Umbilical cord (tissue), 2 donors: ENCODE measurements around the gene LMF2. TPM values are rescaled to one million over a fixed set of nuclear protein-coding genes. Genes with fewer than 3 reads are reported as not detected.

Experiments used
- DNase-seq: peaks from one replicate; pipeline ENCODE4 v3.0.0-alpha.2; 2015; ENCODE audit warnings: low spot score
- total RNA-seq: library from RNA; depleted of rRNA; stranded (reverse); fragments of >200 nt; gene quantifications from one replicate; pipeline ENCODE4 v1.2.3, GENCODE V29; 2014; ENCODE audit warnings: low replicate concordance; ENCODE audit not compliant: insufficient read depth

Gene LMF2, protein sequence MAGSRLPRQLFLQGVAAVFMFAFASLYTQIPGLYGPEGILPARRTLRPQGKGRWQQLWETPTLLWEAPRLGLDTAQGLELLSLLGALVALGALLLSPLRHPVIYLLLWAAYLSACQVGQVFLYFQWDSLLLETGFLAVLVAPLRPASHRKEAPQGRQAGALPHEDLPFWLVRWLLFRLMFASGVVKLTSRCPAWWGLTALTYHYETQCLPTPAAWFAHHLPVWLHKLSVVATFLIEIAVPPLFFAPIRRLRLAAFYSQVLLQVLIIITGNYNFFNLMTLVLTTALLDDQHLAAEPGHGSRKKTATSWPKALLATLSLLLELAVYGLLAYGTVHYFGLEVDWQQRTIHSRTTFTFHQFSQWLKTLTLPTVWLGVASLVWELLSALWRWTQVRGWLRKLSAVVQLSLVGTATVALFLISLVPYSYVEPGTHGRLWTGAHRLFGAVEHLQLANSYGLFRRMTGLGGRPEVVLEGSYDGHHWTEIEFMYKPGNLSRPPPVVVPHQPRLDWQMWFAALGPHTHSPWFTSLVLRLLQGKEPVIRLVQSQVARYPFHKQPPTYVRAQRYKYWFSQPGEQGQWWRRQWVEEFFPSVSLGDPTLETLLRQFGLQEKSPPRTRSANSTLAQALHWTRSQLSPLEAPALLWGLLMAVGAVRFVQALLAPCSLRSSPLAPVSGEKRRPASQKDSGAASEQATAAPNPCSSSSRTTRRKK
- 34.2 TPM for total RNA-seq

DNA sequence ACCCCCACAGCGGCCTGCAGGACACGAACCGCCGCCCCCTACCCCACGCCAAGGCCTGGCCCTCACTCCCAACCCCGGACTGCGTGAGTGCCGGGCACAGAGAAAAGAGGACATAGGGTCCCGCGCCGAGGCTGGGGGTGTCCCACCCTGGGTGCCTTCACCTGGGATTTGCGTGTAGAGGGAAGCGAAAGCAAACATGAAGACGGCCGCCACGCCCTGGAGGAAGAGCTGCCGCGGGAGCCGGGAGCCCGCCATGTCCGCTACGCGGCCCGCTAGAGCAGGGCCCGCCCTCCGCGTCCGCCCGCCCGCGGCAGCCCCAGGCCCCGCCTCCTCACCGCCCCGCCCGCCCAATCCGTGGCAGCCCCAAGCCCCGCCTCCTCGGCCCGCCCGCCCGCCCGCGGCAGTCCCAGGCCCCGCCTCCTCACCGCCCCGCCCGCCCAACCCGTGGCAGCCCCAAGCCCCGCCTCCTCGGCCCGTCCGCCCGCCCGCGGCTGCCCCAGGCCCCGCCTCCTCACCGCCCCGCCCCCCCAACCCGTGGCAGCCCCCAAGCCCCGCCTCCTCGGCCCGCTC lies at the start of gene LMF2:
TSS of gene LMF2 (minus strand) at position 282 of the 570 bp plus-strand sequence. CDS start at position 255, 27 bp downstream.
- no peak for DNase-seq

DNA sequence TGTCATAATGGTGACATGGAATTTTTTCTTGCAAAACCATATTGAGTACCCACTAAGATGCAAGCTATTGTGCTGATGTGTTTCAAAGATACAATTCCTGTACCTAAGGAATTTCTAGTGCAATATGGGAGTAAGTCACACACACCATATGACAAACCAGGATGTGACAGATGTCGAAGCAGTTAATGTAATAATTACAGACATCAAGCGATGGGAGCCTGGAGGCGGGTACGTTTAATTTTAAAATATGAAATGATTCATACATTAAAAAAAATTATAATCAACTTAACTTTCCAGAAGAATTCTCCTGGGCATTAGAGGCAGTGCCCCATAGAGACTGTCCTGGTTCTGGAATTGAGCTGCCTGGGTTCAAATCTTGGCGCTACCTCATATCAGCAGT lies 49.2 kb upstream of the LMF2 start:
- no peak for DNase-seq

DNA sequence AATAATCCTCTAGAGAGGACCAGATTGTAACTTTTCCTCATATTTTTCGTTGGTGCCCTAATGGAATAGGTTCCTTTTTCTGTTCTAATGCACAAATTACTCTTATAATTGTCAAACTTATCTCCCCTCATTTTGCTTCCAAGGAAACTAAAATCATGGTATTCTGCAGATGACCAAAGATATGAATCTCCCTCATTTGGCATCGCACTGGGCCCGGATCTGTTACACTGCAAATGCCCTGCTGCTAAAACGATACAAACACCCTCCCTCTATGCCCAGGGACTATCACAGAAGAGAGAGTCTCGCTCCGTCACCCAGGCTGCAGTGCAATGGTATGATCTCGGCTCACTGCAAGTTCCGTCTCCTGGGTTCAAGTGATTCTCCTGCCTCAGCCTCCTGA lies 45.8 kb upstream of the LMF2 start:
- DNase-seq, result no peak

DNA sequence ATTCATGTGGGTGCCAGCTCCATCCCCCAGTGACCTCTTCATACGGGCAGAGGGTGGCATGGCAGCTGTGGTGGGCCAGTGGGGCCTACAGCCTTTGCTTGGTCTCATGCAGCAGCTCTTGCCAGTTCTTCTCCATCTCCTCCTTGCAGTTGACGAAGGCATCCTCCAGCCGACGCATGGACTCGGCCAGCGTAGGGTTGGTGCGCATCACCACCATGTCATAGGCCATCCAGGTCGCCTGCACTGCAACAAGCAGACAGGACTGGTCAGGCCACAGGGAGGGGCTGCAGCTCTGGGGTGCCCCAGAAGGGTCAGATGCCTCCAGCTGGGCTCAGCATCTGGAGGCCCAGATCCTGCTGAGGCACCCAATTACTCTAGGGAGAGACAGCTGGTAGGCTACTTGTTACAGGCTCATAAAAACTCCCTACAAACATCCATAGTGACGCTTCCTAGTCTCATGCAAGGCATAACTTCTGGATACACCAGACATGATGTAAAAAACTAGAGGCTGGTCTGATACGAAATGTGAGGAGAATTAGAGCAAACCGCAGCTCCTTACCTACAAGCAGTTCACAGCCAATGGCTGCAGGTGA lies 43.8 kb upstream of the LMF2 start:
- no peak for DNase-seq

DNA sequence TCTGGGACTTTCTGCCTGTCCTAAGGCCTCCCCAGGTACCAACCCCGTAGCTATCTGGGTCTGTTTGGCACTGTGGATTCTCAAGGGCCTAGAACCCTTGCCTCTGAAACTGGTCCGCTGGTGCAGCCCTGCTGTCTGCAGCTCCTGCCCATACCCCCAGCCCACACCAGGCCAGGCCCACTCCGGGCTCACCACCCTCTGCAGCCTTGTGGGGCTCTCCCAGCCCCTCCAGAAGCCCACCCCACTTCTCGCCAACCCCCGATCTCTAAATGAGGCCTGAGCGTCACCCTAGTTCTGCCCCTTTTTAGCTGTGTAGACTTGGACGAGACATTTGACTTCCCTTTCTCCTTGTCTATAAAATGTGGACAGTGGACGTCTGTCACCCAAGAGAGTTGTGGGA lies 42.9 kb upstream of the LMF2 start:
- no peak for DNase-seq

DNA sequence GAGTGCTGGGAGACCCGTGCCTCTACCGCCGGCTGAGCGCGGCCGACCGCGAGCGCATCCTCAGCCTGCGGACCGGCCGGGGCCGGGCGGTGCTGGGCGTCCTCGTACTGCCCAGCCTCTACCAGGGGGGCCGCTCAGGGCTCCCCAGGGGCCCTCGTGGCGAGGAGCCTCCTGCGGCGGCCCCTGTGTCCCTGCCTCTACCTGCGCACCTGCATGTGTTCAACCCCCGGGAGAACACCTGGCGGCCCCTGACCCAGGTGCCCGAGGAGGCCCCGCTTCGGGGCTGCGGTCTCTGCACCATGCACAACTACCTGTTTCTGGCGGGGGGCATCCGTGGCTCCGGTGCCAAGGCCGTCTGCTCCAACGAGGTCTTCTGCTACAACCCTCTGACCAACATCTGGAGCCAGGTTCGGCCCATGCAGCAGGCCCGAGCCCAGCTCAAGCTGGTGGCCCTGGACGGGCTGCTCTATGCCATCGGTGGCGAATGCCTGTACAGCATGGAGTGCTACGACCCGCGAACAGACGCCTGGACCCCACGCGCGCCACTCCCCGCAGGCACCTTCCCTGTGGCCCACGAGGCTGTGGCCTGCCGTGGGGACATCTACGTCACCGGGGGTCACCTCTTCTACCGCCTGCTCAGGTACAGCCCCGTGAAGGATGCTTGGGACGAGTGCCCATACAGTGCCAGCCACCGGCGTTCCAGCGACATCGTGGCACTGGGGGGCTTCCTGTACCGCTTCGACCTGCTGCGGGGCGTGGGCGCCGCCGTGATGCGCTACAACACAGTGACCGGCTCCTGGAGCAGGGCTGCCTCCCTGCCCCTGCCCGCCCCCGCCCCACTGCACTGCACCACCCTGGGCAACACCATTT lies 41.7 kb upstream of the LMF2 start:
- DNase-seq, result no peak

DNA sequence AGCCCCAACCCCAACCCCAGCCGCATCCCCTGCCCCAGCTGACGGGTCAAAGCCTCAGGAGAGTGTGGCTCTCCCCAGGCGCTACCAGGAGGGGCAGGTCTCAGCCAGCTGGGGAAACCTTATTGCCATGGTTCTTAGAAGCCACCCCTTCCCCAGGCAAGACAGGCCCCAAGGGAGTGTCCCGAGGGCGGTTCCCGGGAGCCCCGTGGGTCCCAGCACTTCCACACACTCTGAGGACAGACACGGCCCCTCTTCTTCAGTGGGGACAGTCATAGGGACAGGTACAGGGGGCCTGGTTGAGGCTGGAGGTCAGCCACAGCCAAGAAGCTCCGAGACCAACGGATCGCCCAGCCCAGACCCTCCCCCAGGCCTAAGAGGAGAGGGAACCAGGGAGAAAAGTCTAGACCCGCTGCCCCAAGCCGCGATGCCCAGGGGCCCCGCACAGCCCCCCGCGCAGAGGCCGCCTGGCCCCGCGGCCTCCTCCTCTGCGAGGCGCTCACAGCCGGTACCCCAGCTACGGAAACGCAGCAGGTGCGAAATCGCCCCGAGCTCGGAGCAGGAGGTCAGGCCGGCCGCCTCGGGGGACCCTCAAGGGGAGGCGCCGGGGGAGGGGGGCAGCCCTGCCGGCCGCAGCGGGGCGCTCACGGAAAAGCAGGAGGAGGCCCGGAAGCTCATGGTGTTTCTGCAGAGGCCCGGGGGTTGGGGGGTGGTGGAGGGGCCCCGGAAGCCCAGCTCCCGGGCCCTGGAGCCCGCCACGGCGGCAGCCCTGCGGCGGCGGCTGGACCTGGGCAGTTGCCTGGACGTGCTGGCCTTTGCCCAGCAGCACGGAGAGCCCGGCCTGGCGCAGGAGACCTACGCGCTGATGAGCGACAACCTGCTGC lies 40.8 kb upstream of the LMF2 start:
- no peak for DNase-seq

DNA sequence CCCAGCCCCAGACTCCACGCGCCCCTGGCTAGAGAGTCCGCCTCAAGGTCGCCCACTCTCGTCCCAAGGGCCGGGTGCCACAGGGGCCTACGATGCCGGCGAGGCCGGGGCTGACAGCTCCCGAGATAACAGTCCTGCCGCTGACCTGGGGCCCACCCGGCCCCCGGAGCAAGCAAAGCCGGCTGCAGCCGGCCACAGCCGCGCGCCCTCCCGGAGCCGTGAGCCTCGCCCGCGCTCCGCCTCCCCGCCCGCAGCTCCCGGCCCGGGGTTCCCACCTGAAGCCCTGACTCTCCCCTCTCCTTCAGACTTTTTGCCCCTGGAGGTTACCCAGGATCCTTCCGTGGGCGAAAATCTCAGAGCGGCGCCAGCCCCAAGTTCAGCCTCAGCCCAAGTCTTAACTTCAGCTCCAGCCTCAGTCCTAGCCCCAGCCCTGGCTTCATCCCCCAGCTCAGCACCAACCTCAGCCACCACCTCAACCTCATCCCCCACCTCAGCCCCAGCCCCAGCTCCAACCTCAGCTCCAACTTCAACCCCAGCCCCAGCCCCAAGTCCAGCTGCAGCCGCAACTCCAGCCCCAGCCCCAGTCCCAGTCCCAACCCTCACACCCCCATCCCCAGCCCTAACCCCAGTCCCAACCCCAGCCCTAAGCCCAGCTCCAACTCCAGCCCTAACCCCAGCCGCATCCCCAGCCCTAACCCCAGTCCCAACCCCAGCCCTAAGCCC lies 39.9 kb upstream of the LMF2 start:
- no peak for DNase-seq

DNA sequence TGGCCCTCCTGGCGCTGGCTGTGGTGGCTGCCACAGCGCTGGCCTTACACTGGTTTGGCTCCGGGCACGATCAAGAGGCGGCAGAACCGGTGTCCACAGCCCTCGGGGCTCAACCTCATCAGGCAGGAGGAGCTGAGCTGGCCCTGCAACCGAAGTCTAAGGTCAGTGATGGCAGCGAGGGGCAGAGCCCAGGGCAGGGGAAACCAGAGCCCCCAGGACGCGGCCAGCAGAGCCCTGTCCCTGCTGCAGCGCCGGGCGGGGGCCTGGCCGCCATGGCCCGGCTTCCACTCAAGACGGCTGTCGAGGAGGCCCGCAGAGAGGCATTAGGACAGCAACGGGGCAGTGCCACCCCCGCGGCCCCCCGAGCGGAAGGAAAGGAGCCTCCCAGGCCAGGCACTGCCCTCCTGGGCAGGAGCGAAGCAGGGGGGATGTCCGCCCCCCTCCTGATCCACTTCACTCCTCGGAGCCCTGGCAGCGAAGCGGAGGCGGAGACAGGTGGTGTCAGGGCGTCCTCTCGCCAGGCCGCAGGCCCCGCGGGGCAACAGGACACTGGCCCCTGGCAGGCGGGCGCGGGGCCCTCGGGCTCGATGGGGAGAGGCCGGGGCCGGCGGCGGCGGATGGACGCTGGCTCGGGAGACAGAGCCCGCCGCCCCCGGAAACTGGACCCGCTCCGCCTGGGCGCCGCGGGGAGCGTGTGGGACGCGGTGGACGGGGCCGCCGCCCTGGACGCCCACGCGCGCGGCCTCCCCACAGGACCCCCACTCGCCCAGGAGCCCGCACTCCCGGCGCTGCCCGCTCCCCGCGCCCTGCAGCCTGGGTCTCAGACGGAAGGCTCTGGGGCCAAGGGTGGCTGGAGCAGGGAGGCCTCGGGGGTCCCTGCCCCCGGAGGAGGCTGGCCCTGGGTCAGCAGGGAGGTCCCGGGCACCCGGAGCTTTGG lies 39.1 kb upstream of the LMF2 start:
- DNase-seq, result no peak

DNA sequence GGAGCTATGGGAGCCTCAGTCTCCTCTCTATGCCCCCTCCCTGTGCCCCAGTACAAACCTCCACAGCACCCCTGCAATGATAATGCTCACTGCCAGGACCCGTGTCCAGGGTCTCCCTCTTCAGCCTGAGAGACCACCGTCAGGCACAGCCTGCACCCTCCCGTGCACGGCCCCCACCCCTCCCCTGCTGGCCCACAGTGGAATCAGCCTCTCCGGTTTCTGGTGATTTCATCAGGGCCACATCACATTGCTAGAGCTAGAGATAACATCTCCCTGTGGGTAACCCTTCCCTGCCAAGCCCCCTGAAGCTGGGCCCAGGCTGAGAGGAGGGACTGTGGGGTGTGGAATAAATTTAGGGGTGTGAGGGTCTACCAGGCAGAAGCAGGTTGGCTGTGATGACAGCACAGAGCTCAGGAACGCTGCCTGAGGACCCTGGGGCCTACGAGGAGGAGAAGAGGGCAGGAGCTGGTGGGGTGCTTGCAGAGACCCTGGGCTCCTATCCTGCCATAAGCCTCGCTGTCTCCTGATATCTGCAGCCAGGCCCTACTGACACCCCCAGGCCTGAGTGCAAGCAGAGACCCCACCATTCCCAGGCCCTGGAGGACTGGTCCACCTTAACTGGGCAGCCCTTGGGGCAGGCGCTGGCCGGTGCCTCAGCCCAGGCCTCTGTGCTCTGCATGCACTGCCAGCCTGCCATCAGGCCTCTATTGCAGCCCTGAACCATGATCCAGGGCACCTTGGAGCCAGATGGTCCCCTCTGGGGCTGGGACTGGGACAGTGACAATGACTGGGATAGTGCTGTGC lies 38.2 kb upstream of the LMF2 start, which contains the start of gene KLHDC7B:
TSS of gene KLHDC7B (plus strand) at position 378 of the 804 bp plus-strand sequence. CDS start at position 723, 345 bp downstream.
- peak; percentile 50 for DNase-seq

DNA sequence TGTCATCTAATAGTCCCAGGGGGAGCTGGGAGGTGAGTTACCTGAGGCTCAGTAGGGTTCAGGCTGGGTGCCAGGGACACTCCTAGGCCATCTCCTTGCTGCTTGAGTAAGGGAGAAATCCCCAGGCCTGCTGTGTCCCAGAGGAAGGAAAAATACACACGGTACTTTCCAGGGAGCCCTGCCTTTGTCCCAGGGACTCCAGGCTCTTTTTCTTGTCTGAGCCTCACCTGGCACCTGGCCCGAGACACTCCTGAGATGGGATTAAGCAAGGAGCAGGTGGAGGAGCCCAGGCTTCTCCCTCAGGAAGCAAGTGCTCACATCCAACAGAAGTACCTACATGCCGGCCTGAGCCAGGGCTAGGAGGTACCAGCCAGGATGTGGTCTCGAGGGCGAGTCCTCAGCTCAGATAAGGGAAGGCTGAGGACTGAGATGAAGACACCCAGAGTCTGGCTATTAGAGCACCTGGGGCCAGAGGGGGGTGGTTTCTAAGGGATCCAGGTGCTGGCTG lies 37.3 kb upstream of the LMF2 start:
- no peak for DNase-seq

DNA sequence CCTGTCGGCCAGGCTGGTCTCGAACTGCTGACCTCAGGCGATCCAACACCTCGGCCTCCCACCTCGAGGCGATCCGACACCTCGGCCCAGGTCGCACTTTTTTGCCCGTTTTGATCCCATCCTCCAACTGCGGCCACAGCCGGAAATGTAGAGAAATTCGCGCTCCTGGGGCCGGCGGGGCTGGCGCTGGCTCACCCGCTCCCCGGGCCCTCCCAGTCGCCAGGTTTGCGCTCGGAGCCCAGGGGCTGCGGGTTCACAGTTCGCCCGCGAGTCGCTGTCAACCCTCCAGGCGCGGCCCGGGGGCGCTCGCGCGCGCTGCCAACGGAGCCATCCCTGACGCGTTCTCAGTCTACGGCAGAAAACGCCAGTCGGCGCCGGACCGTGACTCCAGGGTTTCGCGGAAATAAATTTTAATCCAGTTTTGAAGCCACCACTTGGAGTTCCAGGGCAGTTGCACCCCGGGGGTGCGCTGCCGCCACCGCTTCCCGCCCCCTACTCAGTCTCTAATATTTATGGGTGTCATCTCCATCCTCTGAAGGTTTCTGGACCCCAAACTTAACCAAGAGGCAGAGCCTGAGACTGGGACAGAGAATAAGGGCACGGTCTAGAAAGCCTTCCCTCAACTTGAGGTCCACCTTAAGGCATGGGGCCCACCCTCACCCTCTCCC lies 36.7 kb upstream of the LMF2 start:
- DNase-seq, result peak; percentile 63

DNA sequence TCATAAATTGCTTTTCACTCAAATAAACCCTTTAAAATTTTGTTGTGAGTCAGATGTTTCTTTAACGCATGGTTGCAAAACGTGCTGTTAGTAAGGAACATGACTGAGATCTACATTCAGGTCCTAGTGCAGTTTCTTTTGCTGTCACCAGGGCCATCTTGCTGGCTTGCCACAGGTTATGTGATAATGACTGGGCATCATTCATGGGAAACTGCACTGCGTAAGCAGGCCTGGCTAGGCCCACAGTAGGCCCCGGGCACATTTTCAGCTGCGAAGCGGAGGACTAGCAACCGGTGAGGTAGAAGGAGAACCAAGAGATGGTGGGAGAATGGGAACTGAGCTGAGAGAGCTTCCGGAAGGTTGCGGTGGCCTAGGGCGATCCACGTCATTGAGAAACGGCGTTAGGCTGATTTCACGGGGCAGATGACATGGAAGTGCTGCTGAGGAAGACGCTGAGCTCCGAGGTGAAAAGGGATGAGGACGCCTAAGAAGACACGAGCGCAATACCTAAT lies 35.0 kb upstream of the LMF2 start:
- DNase-seq, result no peak

DNA sequence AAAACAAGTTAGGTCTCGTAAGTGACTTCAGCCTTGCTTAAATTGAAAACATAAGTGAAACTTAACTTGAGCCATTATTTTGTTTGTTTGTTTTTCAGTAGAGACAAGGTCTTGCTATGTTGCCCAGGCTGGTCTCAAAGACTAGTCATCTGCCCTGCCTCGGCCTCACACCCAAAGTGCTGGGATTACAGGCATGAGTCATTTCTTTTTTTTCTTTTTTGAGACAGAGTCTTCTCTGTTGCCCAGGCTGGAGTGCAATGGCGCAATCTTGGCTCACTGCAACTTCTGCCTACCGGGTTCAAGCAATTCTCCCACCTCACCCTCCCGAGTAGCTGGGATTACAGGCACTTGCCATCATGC lies 34.1 kb upstream of the LMF2 start:
- DNase-seq, result peak; percentile 40

DNA sequence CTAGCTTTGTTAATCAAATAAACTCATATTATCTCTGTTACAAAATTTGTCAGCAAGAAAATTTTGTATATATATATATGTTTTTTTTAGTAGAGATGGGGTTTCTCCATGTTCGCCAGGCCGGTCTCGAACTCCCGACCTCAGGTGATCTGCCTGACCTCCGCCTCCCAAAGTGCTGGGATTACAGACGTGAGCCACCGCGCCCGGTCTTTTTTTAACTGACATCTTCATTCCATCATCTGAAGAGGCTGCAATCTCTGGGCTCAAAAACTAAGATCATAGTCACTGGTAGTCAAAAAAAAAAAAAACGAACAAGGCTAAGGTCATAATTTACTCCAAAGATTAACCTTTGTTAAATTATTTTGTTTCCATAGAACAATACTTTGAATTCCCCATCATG lies 32.9 kb upstream of the LMF2 start:
- DNase-seq, result no peak

DNA sequence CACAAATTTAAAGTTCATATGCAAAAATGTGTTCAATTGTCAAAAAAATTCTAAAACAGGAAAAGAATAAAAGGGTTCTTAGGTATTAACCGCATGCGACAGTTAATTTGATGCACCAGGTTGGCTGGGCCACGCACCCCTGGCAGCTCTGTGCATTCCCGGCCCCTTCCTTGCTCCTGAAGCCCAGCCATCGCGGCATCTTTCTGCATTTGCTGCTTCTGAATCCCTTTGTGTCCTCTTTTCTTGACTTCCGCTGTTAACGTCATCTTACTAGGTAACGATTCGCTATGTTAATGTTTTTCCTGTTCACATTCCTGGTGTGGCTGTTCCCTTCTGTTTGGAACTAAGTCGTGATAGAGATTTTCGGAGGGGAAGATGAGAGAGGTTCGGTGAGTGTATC lies 30.3 kb upstream of the LMF2 start:
- DNase-seq, result no peak

DNA sequence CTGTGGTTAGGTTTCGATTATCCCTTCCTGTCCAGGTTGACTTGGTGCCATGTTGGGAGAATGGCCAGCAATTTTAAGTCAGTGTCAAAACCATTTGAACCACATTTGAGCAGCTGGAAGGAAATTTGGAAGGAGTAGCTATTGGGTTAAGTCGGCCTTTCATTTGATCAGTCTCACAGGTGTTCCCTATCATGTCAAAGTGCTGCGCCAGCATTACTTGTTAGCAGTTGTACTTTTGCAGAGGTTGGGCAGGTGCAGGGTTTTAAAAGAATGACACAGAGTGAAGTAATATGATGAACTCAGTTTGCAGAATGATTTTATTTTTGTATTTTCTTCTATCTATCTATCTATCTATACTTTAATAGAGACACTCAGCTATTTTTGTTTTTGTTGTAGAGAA lies 28.7 kb upstream of the LMF2 start:
- DNase-seq, result no peak
